Mesothelial cell of epicardium (in vitro differentiated cells): ENCODE measurements around the gene GOLGA6D. TPM values are rescaled to one million over a fixed set of nuclear protein-coding genes. Genes with fewer than 3 reads are reported as not detected.
"Not testable (repeated sequence)": the region's sequence is repeated elsewhere in the genome, so short reads cannot be mapped to it uniquely, and the experiment has no call there.

Experiments used
- DNase-seq, 2 experiments: peaks; one replicate each; pipeline ENCODE4 v3.0.0; 2021; ENCODE audit warnings: low spot score in 2 of 2; ENCODE audit not compliant: unreplicated experiment in 2 of 2
- H3K27ac Mint-ChIP-seq: 2 replicates; pipeline ENCODE4 v1.8.0; 2021; ENCODE audit warnings: mixed read lengths
- H3K27me3 Mint-ChIP-seq: 2 replicates; pipeline ENCODE4 v1.8.0; 2021; ENCODE audit warnings: low read depth, mixed read lengths
- H3K36me3 Mint-ChIP-seq: 2 replicates; pipeline ENCODE4 v1.8.0; 2021; ENCODE audit warnings: mixed read lengths
- H3K4me1 Mint-ChIP-seq: 2 replicates; pipeline ENCODE4 v1.8.0; 2021; ENCODE audit warnings: mixed read lengths
- H3K4me3 Mint-ChIP-seq: 2 replicates; pipeline ENCODE4 v1.8.0; 2021; ENCODE audit warnings: mild to moderate bottlenecking, moderate library complexity, mixed read lengths
- H3K9me3 Mint-ChIP-seq: 2 replicates; pipeline ENCODE4 v1.8.0; 2021; ENCODE audit warnings: mixed read lengths
- CTCF ChIP-seq: fragments of 200-600 bp; sonication (generic); IDR thresholded peaks from one replicate; pipeline ENCODE4 v1.5.0; 2021; ENCODE audit warnings: antibody characterized with exemption; ENCODE audit not compliant: unreplicated experiment
- total RNA-seq: library from RNA; stranded (reverse); gene quantifications from 3 replicates; pipeline ENCODE4 v1.2.1, GENCODE V29; 2021

Gene GOLGA6D
- total RNA-seq, 1 donor from 2014 or later, result not detected

DNA sequence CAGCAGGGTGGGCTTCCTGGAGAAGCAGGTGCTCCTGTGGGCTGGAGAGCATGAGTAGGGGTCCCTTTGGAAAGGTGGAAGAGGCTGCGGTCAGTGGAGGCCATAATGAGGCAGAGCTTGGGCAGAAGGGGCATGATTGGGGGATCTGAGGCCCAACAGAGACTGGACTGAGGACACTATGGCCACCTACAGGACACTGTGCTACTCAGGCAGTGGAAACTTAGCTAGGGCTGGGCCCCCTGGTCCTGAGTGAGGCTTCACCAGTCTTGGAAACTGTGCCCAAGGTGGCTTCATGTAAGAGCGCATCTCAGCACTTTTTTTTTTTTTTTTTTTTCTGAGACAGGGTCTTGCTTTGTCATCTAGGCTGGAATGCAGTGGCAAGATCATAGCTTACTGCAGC is 46.9 kb downstream of the GOLGA6D start:
- Mint-ChIP-seq H3K4me1 (no peaks in the 10 kb centered on the region), H3K36me3 (no peaks in the 10 kb centered on the region), H3K9me3 (no peaks in the 10 kb centered on the region), H3K4me3 (no peak overlapping the region), H3K27ac (no peak overlapping the region), H3K27me3 (peaks cover 5% of the 10 kb centered on the region)
- no peak for TF ChIP-seq CTCF
- no peak for DNase-seq

GRCh38 chr15:75332093-75332492 is 49.5 kb downstream of the GOLGA6D start:
- H3K4me3 Mint-ChIP-seq, DNase-seq, H3K27me3 Mint-ChIP-seq, H3K36me3 Mint-ChIP-seq, H3K27ac Mint-ChIP-seq, H3K9me3 Mint-ChIP-seq: not testable (repeated sequence)
- peaks cover 17% of the 10 kb centered on the region for H3K4me1 Mint-ChIP-seq

- not testable (repeated sequence) for H3K9me3 Mint-ChIP-seq, H3K27ac Mint-ChIP-seq, H3K36me3 Mint-ChIP-seq, H3K27me3 Mint-ChIP-seq, DNase-seq, H3K4me3 Mint-ChIP-seq
- H3K4me1 Mint-ChIP-seq, result peaks cover 17% of the 10 kb centered on the region
Observed at GRCh38 chr15:75333654-75334419, 51.2 kb downstream of the GOLGA6D start.

DNA sequence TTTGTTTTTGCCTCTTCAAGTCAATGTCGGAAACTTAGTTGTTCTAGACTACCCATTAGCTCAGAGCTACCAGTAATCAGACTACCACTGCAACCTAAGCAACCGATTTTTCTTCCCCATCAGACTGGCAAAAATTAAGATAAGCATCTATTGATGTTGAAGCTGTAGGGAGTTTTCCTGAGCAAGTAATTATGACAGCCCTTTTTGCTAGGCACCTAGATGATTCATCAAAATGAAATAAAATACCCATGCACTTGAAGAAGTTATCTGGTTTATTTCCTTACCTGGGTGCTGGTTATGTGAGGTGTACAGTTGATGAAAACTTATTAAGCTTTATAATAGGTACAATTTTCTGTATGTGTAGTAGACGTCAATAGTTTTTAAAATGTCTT is 52.7 kb downstream of the GOLGA6D start:
- Mint-ChIP-seq H3K4me1 (peaks cover 17% of the 10 kb centered on the region), H3K4me3 (peak overlapping the region; percentile 97), H3K9me3 (no peaks in the 10 kb centered on the region), H3K27me3 (peaks cover 3% of the 10 kb centered on the region), H3K36me3 (peaks cover 4% of the 10 kb centered on the region), H3K27ac (peak overlapping the region; percentile 94)
- DNase-seq, result no peak
- no peak for TF ChIP-seq CTCF

DNA sequence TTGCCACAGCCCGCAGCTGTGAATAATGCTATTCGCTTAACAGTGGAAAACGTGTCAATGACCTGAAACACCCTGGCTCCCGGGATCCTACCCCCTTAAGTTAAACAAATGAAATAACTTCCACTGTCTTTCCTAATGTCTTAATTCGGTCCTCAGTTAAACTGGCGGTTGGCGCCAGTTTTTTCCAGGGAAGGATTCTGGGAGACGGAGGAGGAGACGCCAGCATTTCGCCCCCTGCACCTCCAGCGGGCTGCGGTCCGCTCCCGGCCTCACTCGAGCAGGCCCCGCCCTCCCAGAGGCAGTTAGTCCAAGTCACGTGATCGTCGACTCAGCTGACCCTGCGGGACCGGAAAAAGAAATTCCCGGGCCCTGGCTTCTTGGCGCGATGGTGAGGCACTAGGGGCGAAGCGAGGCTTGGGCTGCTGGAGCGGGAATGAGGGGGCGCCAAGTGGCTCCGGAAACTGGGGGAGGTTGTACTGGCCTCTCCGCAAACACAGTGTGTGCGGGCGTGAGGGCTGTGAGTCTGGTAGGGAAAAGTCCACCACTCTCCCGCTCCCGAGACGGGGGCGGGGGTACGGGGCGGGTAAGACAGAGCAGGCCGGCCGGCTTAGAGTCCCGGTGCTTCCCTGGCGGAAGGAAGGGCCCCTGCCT is 53.2 kb downstream of the GOLGA6D start, which contains the start of gene COMMD4:
Gene COMMD4 (plus strand): TSS at position 359 of the 651 bp plus-strand sequence. CDS start 27 bp downstream, at position 386.
- peak within 1 kb of the TSS; percentile 94 for H3K27ac Mint-ChIP-seq
- H3K4me1 Mint-ChIP-seq, result peaks cover 17% of the 10 kb centered on the region
- H3K36me3 Mint-ChIP-seq, result peaks cover 4% of the 10 kb centered on the region
- peak within 1 kb of the TSS; percentile 97 for H3K4me3 Mint-ChIP-seq
- TF ChIP-seq CTCF, result no peak
- H3K9me3 Mint-ChIP-seq, result no peaks in the 10 kb centered on the region
- peak; percentile 89 to 94 for DNase-seq
- H3K27me3 Mint-ChIP-seq, result peaks cover 3% of the 10 kb centered on the region

DNA sequence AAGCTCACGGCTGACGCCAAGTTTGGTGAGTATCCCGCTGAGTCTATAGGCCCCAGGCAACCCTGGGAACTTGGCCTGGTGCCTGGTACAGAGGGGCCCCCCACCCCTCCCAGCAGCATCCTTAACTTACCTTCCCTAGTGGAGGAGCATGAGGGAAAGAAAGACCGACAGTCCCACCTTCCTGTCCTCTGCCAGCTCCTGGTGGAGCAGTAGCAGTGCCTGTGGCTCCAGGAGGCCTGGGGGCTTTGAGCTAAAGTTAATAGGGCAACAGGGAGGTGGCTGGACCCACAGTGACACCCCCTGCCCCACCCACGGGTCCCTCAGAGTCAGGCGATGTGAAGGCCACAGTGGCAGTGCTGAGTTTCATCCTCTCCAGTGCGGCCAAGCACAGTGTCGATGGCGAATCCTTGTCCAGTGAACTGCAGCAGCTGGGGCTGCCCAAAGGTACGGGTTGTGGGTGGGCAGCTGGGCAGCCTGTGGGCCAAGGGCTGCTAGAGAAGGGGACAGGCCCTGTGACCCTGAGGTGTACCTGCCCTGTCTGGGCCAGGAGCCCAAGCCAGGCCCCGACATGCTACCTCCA is 56.1 kb downstream of the GOLGA6D start:
- H3K9me3 Mint-ChIP-seq, result no peaks in the 10 kb centered on the region
- H3K27ac Mint-ChIP-seq, result no peak overlapping the region
- H3K36me3 Mint-ChIP-seq, result peaks cover 8% of the 10 kb centered on the region
- no peak overlapping the region for H3K4me3 Mint-ChIP-seq
- no peak for DNase-seq
- no peaks in the 10 kb centered on the region for H3K27me3 Mint-ChIP-seq
- no peak for TF ChIP-seq CTCF
- peaks cover 17% of the 10 kb centered on the region for H3K4me1 Mint-ChIP-seq
